HCT116 (cell line): Measurements from ENCODE around the gene WBP2NL. TPM values are rescaled to one million over a fixed set of nuclear protein-coding genes. Genes with fewer than 3 reads are reported as not detected.

ENCODE experiments used
- ATAC-seq: fragments of 200-7000 bp; cut with Tn5 transposase; 2 replicates; pipeline ENCODE4 v1.9.1; 2020; ENCODE audit warnings: mild to moderate bottlenecking, moderate library complexity
- BruUV-seq: library from RNA; stranded (reverse); fragments of 400-500 nt; replicated peaks from 2 replicates; lab custom pipeline; 2021; lab: Mats Ljungman, UMichigan
- CTCF ChIA-PET: fragments of 300-600 bp; sonication (Branson Sonifier 250); formaldehyde crosslinking; loops from one replicate; lab custom pipeline; 2021; ENCODE audit warnings: antibody characterized with exemption; lab: Charles Lee
- POLR2A ChIA-PET: fragments of 300-600, 350-600 bp; sonication (Branson Sonifier 250); formaldehyde crosslinking; loops from one replicate; lab custom pipeline; 2021; ENCODE audit warnings: antibody characterized with exemption; lab: Charles Lee
- RAD21 ChIA-PET, 2 experiments: fragments of 300-600 bp; sonication (Branson Sonifier 250); formaldehyde crosslinking; loops; one replicate each; lab custom pipeline; 2023; ENCODE audit warnings: low total read pairs in 2 of 2; ENCODE audit not compliant: uncharacterized antibody in 2 of 2, unreplicated experiment in 2 of 2, low non-redundant PET in 1 of 2; lab: Charles Lee
- DNase-seq: peaks from one replicate; pipeline ENCODE4 v3.0.0-alpha.2; 2010; ENCODE audit warnings: low read depth, low spot score
- H2AFZ ChIP-seq: fragments of 200-600 bp; shearing (Covaris generic), sonication (generic); 2 replicates; pipeline ENCODE4 v1.6.1; 2017; ENCODE audit warnings: low read depth, mixed run types, mixed read lengths, antibody characterized with exemption, low read length; ENCODE audit not compliant: poor library complexity, severe bottlenecking
- H3K27ac ChIP-seq: 2 replicates; pipeline ENCODE4 v1.5.1; 2012; ENCODE audit warnings: low read depth, low read length
- H3K27me3 ChIP-seq: fragments of 200-600 bp; sonication (generic); 2 replicates; pipeline ENCODE4 v1.6.1; 2016; ENCODE audit warnings: mixed run types, low read length, mixed read lengths; ENCODE audit not compliant: insufficient read depth
- H3K36me3 ChIP-seq, 2 experiments: fragments of 200-500 bp in 1 of 2; fragments of 200-600 bp in 1 of 2; sonication (Bioruptor generic) in 1 of 2; sonication (generic) in 1 of 2; 2 replicates each; pipeline versions ENCODE4 v1.5.1 to v1.6.1; 2014 to 2016; ENCODE audit warnings: low read length in 2 of 2, inconsistent platforms in 1 of 2, mixed read lengths in 1 of 2, mixed run types in 1 of 2; ENCODE audit not compliant: insufficient read depth in 2 of 2, control insufficient read depth in 1 of 2
- H3K4me1 ChIP-seq, 2 experiments: fragments of 200-600 bp in 1 of 2; sonication (generic) in 1 of 2; 2 replicates each; pipeline versions ENCODE4 v1.5.1 to v1.6.1; 2012 to 2017; ENCODE audit warnings: low read length in 2 of 2, inconsistent platforms in 1 of 2, mild to moderate bottlenecking in 1 of 2, mixed read lengths in 1 of 2, mixed run types in 1 of 2, moderate library complexity in 1 of 2; ENCODE audit not compliant: insufficient read depth in 2 of 2, control insufficient read depth in 1 of 2
- H3K4me2 ChIP-seq: fragments of 200-600 bp; sonication (generic); 2 replicates; pipeline ENCODE4 v1.6.1; 2017; ENCODE audit warnings: mixed run types, low read length, mixed read lengths
- H3K4me3 ChIP-seq, 2 experiments: fragments of 200-600 bp in 1 of 2; sonication (generic) in 1 of 2; replicated peaks in 1 of 2; 2 replicates each; pipeline ENCODE4 v1.5.1; 2011 to 2016; ENCODE audit warnings: low read length in 2 of 2, control low read depth in 1 of 2, low read depth in 1 of 2, mild to moderate bottlenecking in 1 of 2, mixed read lengths in 1 of 2, mixed run types in 1 of 2
- H3K79me2 ChIP-seq: fragments of 200-600 bp; sonication (generic); 2 replicates; pipeline ENCODE4 v1.6.1; 2017; ENCODE audit warnings: mild to moderate bottlenecking, mixed run types, low read length, moderate library complexity, mixed read lengths; ENCODE audit not compliant: insufficient read depth
- H3K9ac ChIP-seq: fragments of 200-600 bp; sonication (generic); 2 replicates; pipeline ENCODE4 v1.6.1; 2016; ENCODE audit warnings: low read length, mixed read lengths
- H3K9me2 ChIP-seq: fragments of 200-600 bp; sonication (generic), shearing (Covaris generic); 2 replicates; pipeline ENCODE4 v1.6.1; 2017; ENCODE audit warnings: mixed run types, mild to moderate bottlenecking, moderate library complexity; ENCODE audit not compliant: insufficient read depth
- H3K9me3 ChIP-seq, 2 experiments: fragments of 200-500 bp in 1 of 2; fragments of 200-600 bp in 1 of 2; sonication (Bioruptor generic) in 1 of 2; sonication (generic) in 1 of 2; 2 replicates each; pipeline ENCODE4 v1.6.1; 2014 to 2017; ENCODE audit warnings: low read length in 2 of 2, mixed read lengths in 2 of 2, inconsistent platforms in 1 of 2, low read depth in 1 of 2, mild to moderate bottlenecking in 1 of 2, mixed run types in 1 of 2, moderate library complexity in 1 of 2; ENCODE audit not compliant: control insufficient read depth in 1 of 2, insufficient read depth in 1 of 2
- H4K20me1 ChIP-seq: fragments of 200-600 bp; sonication (generic), shearing (Covaris generic); 2 replicates; pipeline ENCODE4 v1.6.1; 2017; ENCODE audit warnings: mixed run types, mild to moderate bottlenecking, moderate library complexity; ENCODE audit not compliant: insufficient read depth
- ATF3 ChIP-seq: IDR thresholded peaks from 2 replicates; pipeline ENCODE4 v1.6.1; 2012
- CEBPB ChIP-seq: IDR thresholded peaks from 2 replicates; pipeline ENCODE4 v1.6.1; 2012; ENCODE audit warnings: low read depth
- EZH2 ChIP-seq: fragments of 200-600 bp; sonication (generic); IDR thresholded peaks from 2 replicates; pipeline ENCODE4 v1.6.1; 2017; ENCODE audit warnings: antibody characterized with exemption, mixed run types
- JUND ChIP-seq: IDR thresholded peaks from 2 replicates; pipeline ENCODE4 v1.6.1; 2012
- intact Hi-C: fragments of 100-400 bp; cut with micrococcal nuclease; formaldehyde crosslinking; loops from 2 replicates; pipeline ENCODE4 v1.10.0; 2022
- total RNA-seq: library from RNA; stranded (reverse); gene quantifications from one replicate; pipeline ENCODE4 v1.2.1, GENCODE V29; 2021; ENCODE audit not compliant: unreplicated experiment
- TF ChIP-seq, protein P1 (sequence below): IDR thresholded peaks from 2 replicates; pipeline ENCODE4 v1.6.1; 2011; ENCODE audit warnings: mild to moderate bottlenecking, low read length, moderate library complexity; ENCODE audit not compliant: insufficient replicate concordance; ENCODE audit errors: extremely low read depth
- TF ChIP-seq, protein P2 (sequence below): IDR thresholded peaks from 2 replicates; pipeline ENCODE4 v1.6.1; 2012; ENCODE audit warnings: low read depth

Gene WBP2NL
- total RNA-seq, 1 experiment from 2014 or later = not detected

DNA sequence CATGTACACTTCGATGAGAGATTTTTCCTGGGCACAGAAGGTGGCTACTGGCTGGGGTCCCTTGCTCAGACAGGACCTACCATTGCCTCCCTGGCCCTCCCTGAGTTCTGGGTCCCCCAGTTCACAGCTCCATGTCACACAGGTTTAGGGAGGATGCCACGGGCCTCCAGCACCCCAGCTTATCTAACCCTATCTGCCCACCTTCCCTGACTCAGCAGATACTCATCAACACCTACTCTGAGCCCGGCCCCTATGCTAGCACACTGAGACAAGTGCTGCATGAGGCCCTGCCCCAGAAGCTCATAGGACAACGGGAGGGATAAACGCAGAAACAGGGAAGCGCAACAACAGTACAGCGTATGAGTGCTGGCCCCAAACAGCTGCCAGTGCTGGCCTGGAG lies 62.5 kb downstream of the WBP2NL start:
- Histone ChIP-seq H3K4me1 (no peaks in the 10 kb centered on the region), H3K27me3 (no peaks in the 10 kb centered on the region), H3K4me2 (no peak overlapping the region), H3K9me2 (no peaks in the 10 kb centered on the region), H3K4me3 (no peak overlapping the region), H3K9me3 (peaks cover 7 to 24% of the 10 kb centered on the region in 2 experiments; a peak in 2 of 4 replicates), H3K27ac (no peak overlapping the region), H3K79me2 (no peaks in the 10 kb centered on the region), H2AFZ (no peak overlapping the region), H3K9ac (no peak overlapping the region), H4K20me1 (no peaks in the 10 kb centered on the region), H3K36me3 (peaks cover 4 to 20% of the 10 kb centered on the region in 2 experiments)
- ChIA-PET POLR2A (no interaction called here), CTCF (no interaction called here), RAD21 (no interaction called here)
- TF ChIP-seq JUND = no peak
- no peak for TF ChIP-seq ATF3
- TF ChIP-seq, protein P1, sequence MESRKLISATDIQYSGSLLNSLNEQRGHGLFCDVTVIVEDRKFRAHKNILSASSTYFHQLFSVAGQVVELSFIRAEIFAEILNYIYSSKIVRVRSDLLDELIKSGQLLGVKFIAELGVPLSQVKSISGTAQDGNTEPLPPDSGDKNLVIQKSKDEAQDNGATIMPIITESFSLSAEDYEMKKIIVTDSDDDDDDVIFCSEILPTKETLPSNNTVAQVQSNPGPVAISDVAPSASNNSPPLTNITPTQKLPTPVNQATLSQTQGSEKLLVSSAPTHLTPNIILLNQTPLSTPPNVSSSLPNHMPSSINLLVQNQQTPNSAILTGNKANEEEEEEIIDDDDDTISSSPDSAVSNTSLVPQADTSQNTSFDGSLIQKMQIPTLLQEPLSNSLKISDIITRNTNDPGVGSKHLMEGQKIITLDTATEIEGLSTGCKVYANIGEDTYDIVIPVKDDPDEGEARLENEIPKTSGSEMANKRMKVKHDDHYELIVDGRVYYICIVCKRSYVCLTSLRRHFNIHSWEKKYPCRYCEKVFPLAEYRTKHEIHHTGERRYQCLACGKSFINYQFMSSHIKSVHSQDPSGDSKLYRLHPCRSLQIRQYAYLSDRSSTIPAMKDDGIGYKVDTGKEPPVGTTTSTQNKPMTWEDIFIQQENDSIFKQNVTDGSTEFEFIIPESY = no peak
- no peak for TF ChIP-seq CEBPB
- TF ChIP-seq EZH2 = no peak
- TF ChIP-seq, protein P2, sequence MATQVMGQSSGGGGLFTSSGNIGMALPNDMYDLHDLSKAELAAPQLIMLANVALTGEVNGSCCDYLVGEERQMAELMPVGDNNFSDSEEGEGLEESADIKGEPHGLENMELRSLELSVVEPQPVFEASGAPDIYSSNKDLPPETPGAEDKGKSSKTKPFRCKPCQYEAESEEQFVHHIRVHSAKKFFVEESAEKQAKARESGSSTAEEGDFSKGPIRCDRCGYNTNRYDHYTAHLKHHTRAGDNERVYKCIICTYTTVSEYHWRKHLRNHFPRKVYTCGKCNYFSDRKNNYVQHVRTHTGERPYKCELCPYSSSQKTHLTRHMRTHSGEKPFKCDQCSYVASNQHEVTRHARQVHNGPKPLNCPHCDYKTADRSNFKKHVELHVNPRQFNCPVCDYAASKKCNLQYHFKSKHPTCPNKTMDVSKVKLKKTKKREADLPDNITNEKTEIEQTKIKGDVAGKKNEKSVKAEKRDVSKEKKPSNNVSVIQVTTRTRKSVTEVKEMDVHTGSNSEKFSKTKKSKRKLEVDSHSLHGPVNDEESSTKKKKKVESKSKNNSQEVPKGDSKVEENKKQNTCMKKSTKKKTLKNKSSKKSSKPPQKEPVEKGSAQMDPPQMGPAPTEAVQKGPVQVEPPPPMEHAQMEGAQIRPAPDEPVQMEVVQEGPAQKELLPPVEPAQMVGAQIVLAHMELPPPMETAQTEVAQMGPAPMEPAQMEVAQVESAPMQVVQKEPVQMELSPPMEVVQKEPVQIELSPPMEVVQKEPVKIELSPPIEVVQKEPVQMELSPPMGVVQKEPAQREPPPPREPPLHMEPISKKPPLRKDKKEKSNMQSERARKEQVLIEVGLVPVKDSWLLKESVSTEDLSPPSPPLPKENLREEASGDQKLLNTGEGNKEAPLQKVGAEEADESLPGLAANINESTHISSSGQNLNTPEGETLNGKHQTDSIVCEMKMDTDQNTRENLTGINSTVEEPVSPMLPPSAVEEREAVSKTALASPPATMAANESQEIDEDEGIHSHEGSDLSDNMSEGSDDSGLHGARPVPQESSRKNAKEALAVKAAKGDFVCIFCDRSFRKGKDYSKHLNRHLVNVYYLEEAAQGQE = no peak
- ATAC-seq (no peak), DNase-seq (no peak)
- BruUV-seq = no TSS peak
- intact Hi-C loops = no loop called here
